ENCODE data around the gene INSYN2B. TPM values are rescaled to one million over a fixed set of nuclear protein-coding genes. Genes with fewer than 3 reads are reported as not detected.

The INSYN2B gene
- total RNA-seq (2022; extraction: Qiagen RNA extraction), result 0.44 to 0.81 TPM (median 0.65 TPM) in 5 replicates

GRCh38 chr5:169980418-169981053 lies at the start of gene INSYN2B:
Gene INSYN2B (minus strand): TSS chr5:169980495. CDS start chr5:169883898, 96,597 bp downstream.

Other genes starting within 250 kb of the INSYN2B start
- not detected in 5 replicates for gene FOXI1, start 125.4 kb upstream of the INSYN2B start, total RNA-seq (2022; extraction: Qiagen RNA extraction)